IPS DF 4.7 (cell line): Measurements from ENCODE around the gene GRIK2.
A peak's percentile ranks its signal among the peaks of the same experiment; 100 is the strongest.

Source experiments
- DNase-seq: peaks from one replicate; pipeline ENCODE4 v3.0.0-alpha.2; 2013; ENCODE audit warnings: low spot score; ENCODE audit errors: extremely low read depth

GRIK2 gene

GRCh38 chr6:101779051-101779844 lies 385.7 kb downstream of the GRIK2 start:
- DNase-seq, result no peak

- DNase-seq, result no peak
Measured at GRCh38 chr6:101783287-101783686, 389.8 kb downstream of the GRIK2 start.

- no peak for DNase-seq
Measured at GRCh38 chr6:101784094-101784493, 390.6 kb downstream of the GRIK2 start.

- DNase-seq, result no peak
Measured at GRCh38 chr6:101799531-101799930, 406.0 kb downstream of the GRIK2 start.

GRCh38 chr6:101800598-101800997 lies 407.1 kb downstream of the GRIK2 start:
- no peak for DNase-seq

GRCh38 chr6:101803136-101803535 lies 409.6 kb downstream of the GRIK2 start:
- no peak for DNase-seq

GRCh38 chr6:101806241-101806640 lies 412.7 kb downstream of the GRIK2 start:
- no peak for DNase-seq

- no peak for DNase-seq
Measured at GRCh38 chr6:101811108-101811507, 417.6 kb downstream of the GRIK2 start.

- no peak for DNase-seq
Measured at GRCh38 chr6:101816716-101817115, 423.2 kb downstream of the GRIK2 start.

GRCh38 chr6:101818051-101818450 lies 424.5 kb downstream of the GRIK2 start:
- DNase-seq, result no peak

GRCh38 chr6:101824551-101825345 lies 431.2 kb downstream of the GRIK2 start:
- DNase-seq, result no peak

GRCh38 chr6:101826269-101826668 lies 432.8 kb downstream of the GRIK2 start:
- no peak for DNase-seq

GRCh38 chr6:101826678-101827077 lies 433.2 kb downstream of the GRIK2 start:
- no peak for DNase-seq

GRCh38 chr6:101830501-101831031 lies 437.1 kb downstream of the GRIK2 start:
- DNase-seq, result no peak

GRCh38 chr6:101832371-101832770 lies 438.9 kb downstream of the GRIK2 start:
- no peak for DNase-seq

GRCh38 chr6:101840100-101840499 lies 446.6 kb downstream of the GRIK2 start:
- no peak for DNase-seq

- no peak for DNase-seq
Measured at GRCh38 chr6:101845172-101845571, 451.7 kb downstream of the GRIK2 start.

GRCh38 chr6:101845621-101846020 lies 452.1 kb downstream of the GRIK2 start:
- no peak for DNase-seq

- DNase-seq, result peak; percentile 25
Measured at GRCh38 chr6:101847690-101848089, 454.2 kb downstream of the GRIK2 start.

GRCh38 chr6:101851911-101852310 lies 458.4 kb downstream of the GRIK2 start:
- no peak for DNase-seq

GRCh38 chr6:101853231-101854085 lies 459.9 kb downstream of the GRIK2 start:
- no peak for DNase-seq
